ENCODE measurements around the gene C9orf72.
"Not testable (repeated sequence)": the region's sequence is repeated elsewhere in the genome, so short reads cannot be mapped to it uniquely, and the experiment has no call there.

Gene C9orf72

DNA sequence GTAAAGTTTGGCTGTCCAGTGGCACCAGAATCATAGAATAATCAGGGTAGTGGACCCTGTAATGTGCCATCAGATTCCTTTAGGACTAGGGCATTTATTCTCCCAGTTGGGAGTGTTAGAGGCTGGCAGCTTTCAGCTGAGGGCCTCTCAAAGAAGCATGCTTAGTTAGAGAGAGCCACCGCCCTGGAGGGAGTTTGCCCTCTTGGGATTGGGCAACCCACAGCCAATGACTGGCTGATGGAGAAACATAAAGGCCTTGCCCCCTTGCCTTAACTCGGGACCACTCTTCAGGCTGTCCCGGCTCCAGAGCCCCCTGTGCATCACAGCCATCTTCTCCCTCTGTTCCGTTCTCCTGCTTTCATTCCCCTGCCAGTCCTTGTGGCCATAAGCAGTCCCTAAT is 69.7 kb downstream of the C9orf72 start:
- TF ChIP-seq ZFX (IDR thresholded peaks at IDR 0.05), result no peak
- TF ChIP-seq CTCF (conservative IDR thresholded peaks at IDR 0.05), result no peak
- H3K27ac ChIP-seq, result no peak overlapping the region

DNA sequence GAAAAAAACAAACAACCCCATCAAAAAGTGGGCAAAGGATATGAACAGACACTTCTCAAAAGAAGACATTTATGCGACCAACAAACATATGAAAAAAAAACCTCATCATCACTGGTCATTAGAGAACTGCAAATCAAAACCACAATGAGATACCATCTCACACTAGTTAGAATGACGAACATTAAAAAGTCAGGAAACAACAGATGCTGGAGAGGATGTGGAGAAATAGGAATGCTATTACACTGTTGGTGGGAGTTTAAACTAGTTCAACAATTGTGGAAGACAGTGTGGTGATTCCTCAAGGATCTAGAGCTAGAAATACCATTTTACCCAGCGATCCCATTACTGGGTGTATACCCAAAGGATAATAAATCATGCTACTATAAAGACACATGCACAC is 72.4 kb downstream of the C9orf72 start:
- H3K27ac ChIP-seq, result not testable (repeated sequence)

- TF ChIP-seq ZFX (IDR thresholded peaks at IDR 0.05) (no peak), CTCF (conservative IDR thresholded peaks at IDR 0.05) (no peak)
- no peak overlapping the region for H3K27ac ChIP-seq
Measured at GRCh38 chr9:27499451-27499850, 73.8 kb downstream of the C9orf72 start.

- TF ChIP-seq ZFX (IDR thresholded peaks at IDR 0.05) (no peak), CTCF (conservative IDR thresholded peaks at IDR 0.05) (no peak)
- H3K27ac ChIP-seq, result no peak overlapping the region
Measured at GRCh38 chr9:27497883-27498417, 75.3 kb downstream of the C9orf72 start.
